ENCODE results near the gene CYREN. TPM values are rescaled to one million over a fixed set of nuclear protein-coding genes. Genes with fewer than 3 reads are reported as not detected.
"Not testable (repeated sequence)": the region's sequence is repeated elsewhere in the genome, so short reads cannot be mapped to it uniquely, and the experiment has no call there.

CYREN gene
- total RNA-seq, 1 experiment from 2014 or later = 70.5 TPM

- ChIA-PET CTCF (interaction anchor here (0.6 kb wide), 1 partner anchor 538 kb away, joined by 3 read pairs; no protein-coding TSS in a partner anchor), POLR2A (ENCODE audit: unreplicated experiment) (interaction anchor here (0.6 kb wide), 1 partner anchor 197 kb away, joined by 3 read pairs; no protein-coding TSS in a partner anchor)
- H3K36me3 ChIP-seq (ENCODE audit: low read depth) = peaks cover 14% of the 10 kb centered on the region
- H3F3A ChIP-seq (ENCODE audit: insufficient read depth, low read depth) = peaks cover 18% of the 10 kb centered on the region
- not testable (repeated sequence) for H3K27me3 ChIP-seq (ENCODE audit: insufficient read depth, low read depth); H3K9me3 ChIP-seq (ENCODE audit: insufficient read depth, low read depth); H4K20me1 ChIP-seq (ENCODE audit: insufficient read depth); H3K9me2 ChIP-seq (ENCODE audit: insufficient read depth)
- H2AFZ ChIP-seq = peak overlapping the region; percentile 85; the same call in 1 of the 2 replicates
- BruUV-seq (replicated peaks) = TSS peak; percentile 69
- peak overlapping the region; percentile 88; the same call in 1 of the 2 replicates for H3K4me3 ChIP-seq
- DNase-seq = peak; percentile 56 to 81
- peaks cover 22% of the 10 kb centered on the region for H3K4me1 ChIP-seq (replicated peaks; ENCODE audit: insufficient read depth)
- intact Hi-C loops (cut with micrococcal nuclease; ENCODE audit: unreplicated experiment) = loop anchor here (2.0 to 10.0 kb wide), 6 partner anchors 109 to 734 kb away; partner anchors contain the start of genes AGBL3 and NUP205
- H3K4me2 ChIP-seq = peak overlapping the region; percentile 96
- H3K27ac ChIP-seq = peak overlapping the region; percentile 81
- H3K79me2 ChIP-seq (ENCODE audit: low read depth) = peaks cover 28% of the 10 kb centered on the region
Measured at GRCh38 chr7:135171581-135172291, 1.2 kb upstream of the CYREN start.

GRCh38 chr7:135170998-135171481, 533 bp upstream of the CYREN start:
- peak overlapping the region; percentile 96 for H3K4me2 ChIP-seq
- H3K79me2 ChIP-seq (ENCODE audit: low read depth) = peaks cover 28% of the 10 kb centered on the region
- BruUV-seq (replicated peaks); H4K20me1 ChIP-seq (ENCODE audit: insufficient read depth); CTCF ChIA-PET; H3K9me2 ChIP-seq (ENCODE audit: insufficient read depth); H3K27me3 ChIP-seq (ENCODE audit: insufficient read depth, low read depth); DNase-seq; H3K9me3 ChIP-seq (ENCODE audit: insufficient read depth, low read depth); POLR2A ChIA-PET (ENCODE audit: unreplicated experiment): not testable (repeated sequence)
- H3F3A ChIP-seq (ENCODE audit: insufficient read depth, low read depth) = peaks cover 18% of the 10 kb centered on the region
- H3K27ac ChIP-seq = peak overlapping the region; percentile 81
- H3K4me1 ChIP-seq (replicated peaks; ENCODE audit: insufficient read depth) = peaks cover 19% of the 10 kb centered on the region
- peaks cover 19% of the 10 kb centered on the region for H3K36me3 ChIP-seq (ENCODE audit: low read depth)
- peak; percentile 31; the same call in 1 of the 2 replicates for TF ChIP-seq CTCF (conservative IDR thresholded peaks at IDR 0.05)
- intact Hi-C loops (cut with micrococcal nuclease; ENCODE audit: unreplicated experiment) = loop anchor here (1.0 to 10.0 kb wide), 9 partner anchors 40 to 734 kb away; partner anchors contain the start of genes AGBL3, NUP205 and WDR91
- peak overlapping the region; percentile 85 for H2AFZ ChIP-seq
- peak overlapping the region; percentile 88 for H3K4me3 ChIP-seq

DNA sequence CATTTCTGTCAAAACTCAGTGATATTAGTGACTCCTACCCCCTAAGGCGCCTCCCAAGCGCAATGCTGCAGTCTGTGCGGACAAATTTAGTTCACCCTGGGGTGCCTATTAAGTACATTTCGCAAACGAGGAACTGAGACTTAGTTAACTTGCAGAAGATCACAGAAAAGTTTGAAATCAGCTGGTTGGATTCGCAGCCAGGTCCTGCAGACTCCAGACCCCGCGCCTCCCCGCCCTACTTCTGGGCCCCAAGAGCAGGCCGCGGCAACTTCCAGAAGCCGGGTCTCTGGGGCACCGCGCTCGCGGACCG, 588 bp downstream of the CYREN start:
- Histone ChIP-seq H3K9me3 (ENCODE audit: insufficient read depth, low read depth) (no peaks in the 10 kb centered on the region), H2AFZ (peak overlapping the region; percentile 85), H3K4me2 (peak overlapping the region; percentile 96), H3K27me3 (ENCODE audit: insufficient read depth, low read depth) (no peaks in the 10 kb centered on the region), H3K36me3 (ENCODE audit: low read depth) (peaks cover 19% of the 10 kb centered on the region), H4K20me1 (ENCODE audit: insufficient read depth) (0 out of 2 replicates have a peak, but pooled peaks cover 7% of the 10 kb centered on the region), H3K4me3 (peak overlapping the region; percentile 88), H3K79me2 (ENCODE audit: low read depth) (peaks cover 28% of the 10 kb centered on the region), H3K27ac (peak overlapping the region; percentile 81), H3K4me1 (replicated peaks; ENCODE audit: insufficient read depth) (peaks cover 19% of the 10 kb centered on the region), H3F3A (ENCODE audit: insufficient read depth, low read depth) (peaks cover 18% of the 10 kb centered on the region), H3K9me2 (ENCODE audit: insufficient read depth) (no peaks in the 10 kb centered on the region)
- TF ChIP-seq CTCF (conservative IDR thresholded peaks at IDR 0.05) (no peak), EZH2 (IDR thresholded peaks at IDR 0.05; ENCODE audit: low read depth) (no peak)
- POLR2A ChIA-PET (ENCODE audit: unreplicated experiment) = no interaction called here
- no peak for DNase-seq
- intact Hi-C loops (cut with micrococcal nuclease; ENCODE audit: unreplicated experiment) = loop anchor here (1.0 to 10.0 kb wide), 9 partner anchors 41 to 733 kb away; partner anchors contain the start of genes AGBL3, NUP205 and WDR91
- BruUV-seq (replicated peaks) = no TSS peak
- CTCF ChIA-PET = interaction anchor here (0.9 kb wide), 1 partner anchor 23 kb away, joined by 3 read pairs; no protein-coding TSS in a partner anchor
